GM12873 (cell line): ENCODE results near the gene TSPAN2.

Source experiments
- CTCF ChIP-seq: IDR thresholded peaks from 2 replicates; pipeline ENCODE4 v1.5.1; 2012; ENCODE audit warnings: low read depth, mild to moderate bottlenecking, moderate library complexity, low read length, control low read depth; ENCODE audit not compliant: insufficient read depth; ENCODE audit errors: missing control alignments

TSPAN2 gene

GRCh38 chr1:115089420-115090185 is at the start of gene TSPAN2:
Gene TSPAN2 (minus strand): TSS chr1:115089503. CDS start chr1:115089432, 71 bp downstream.
- TF ChIP-seq CTCF, result no peak

- TF ChIP-seq CTCF, result peak; percentile 94
These were observed 49.7 kb upstream of the TSPAN2 start for GRCh38 chr1:115138973-115139372.

- TF ChIP-seq CTCF, result no peak
These were observed 49.0 kb upstream of the TSPAN2 start for GRCh38 chr1:115138271-115138670.

GRCh38 chr1:115137191-115137590 is 47.9 kb upstream of the TSPAN2 start:
- TF ChIP-seq CTCF, result no peak

- no peak for TF ChIP-seq CTCF
These were observed 47.4 kb upstream of the TSPAN2 start for GRCh38 chr1:115136706-115137105.

GRCh38 chr1:115136106-115136505 is 46.8 kb upstream of the TSPAN2 start:
- no peak for TF ChIP-seq CTCF

- no peak for TF ChIP-seq CTCF
These were observed 46.4 kb upstream of the TSPAN2 start for GRCh38 chr1:115135681-115136080.
